Measurements from ENCODE around the gene SATB2.

The SATB2 gene

GRCh38 chr2:199325881-199326280 is 131.9 kb downstream of the SATB2 start:
- no peak for DNase-seq (ENCODE audit: low read depth)

- no peak for DNase-seq (ENCODE audit: low read depth)
Measured at GRCh38 chr2:199322151-199322550, 135.6 kb downstream of the SATB2 start.

- DNase-seq (ENCODE audit: low read depth) = no peak
Measured at GRCh38 chr2:199317646-199318045, 140.1 kb downstream of the SATB2 start.

GRCh38 chr2:199316851-199317250 is 140.9 kb downstream of the SATB2 start:
- no peak for DNase-seq (ENCODE audit: low read depth)

GRCh38 chr2:199315299-199316179 is 142.2 kb downstream of the SATB2 start:
- peak; percentile 59 for DNase-seq (ENCODE audit: low read depth)

GRCh38 chr2:199312931-199313330 is 144.8 kb downstream of the SATB2 start:
- DNase-seq (ENCODE audit: low read depth) = no peak

- no peak for DNase-seq (ENCODE audit: low read depth)
Measured at GRCh38 chr2:199310771-199311585, 146.8 kb downstream of the SATB2 start.

- DNase-seq (ENCODE audit: low read depth) = no peak
Measured at GRCh38 chr2:199309973-199310372, 147.8 kb downstream of the SATB2 start.

GRCh38 chr2:199309411-199309810 is 148.3 kb downstream of the SATB2 start:
- no peak for DNase-seq (ENCODE audit: low read depth)

GRCh38 chr2:199308567-199308966 is 149.2 kb downstream of the SATB2 start:
- no peak for DNase-seq (ENCODE audit: low read depth)

GRCh38 chr2:199307461-199307860 is 150.3 kb downstream of the SATB2 start:
- DNase-seq (ENCODE audit: low read depth) = peak; percentile 27

GRCh38 chr2:199306116-199306515 is 151.6 kb downstream of the SATB2 start:
- DNase-seq (ENCODE audit: low read depth) = no peak

- DNase-seq (ENCODE audit: low read depth) = peak; percentile 99
Measured at GRCh38 chr2:199303728-199304177, 154.0 kb downstream of the SATB2 start.

GRCh38 chr2:199302851-199303250 is 154.9 kb downstream of the SATB2 start:
- peak; percentile 72 for DNase-seq (ENCODE audit: low read depth)

- DNase-seq (ENCODE audit: low read depth) = no peak
Measured at GRCh38 chr2:199288424-199288823, 169.3 kb downstream of the SATB2 start.

- no peak for DNase-seq (ENCODE audit: low read depth)
Measured at GRCh38 chr2:199282309-199282708, 175.4 kb downstream of the SATB2 start.

GRCh38 chr2:199279146-199279545 is 178.6 kb downstream of the SATB2 start:
- DNase-seq (ENCODE audit: low read depth) = peak; percentile 15

GRCh38 chr2:199278099-199278498 is 179.6 kb downstream of the SATB2 start:
- DNase-seq (ENCODE audit: low read depth) = peak; percentile 54

- DNase-seq (ENCODE audit: low read depth) = peak; percentile 89
Measured at GRCh38 chr2:199273042-199273511, 184.7 kb downstream of the SATB2 start.

- no peak for DNase-seq (ENCODE audit: low read depth)
Measured at GRCh38 chr2:199261936-199262335, 195.8 kb downstream of the SATB2 start.

- DNase-seq (ENCODE audit: low read depth) = peak; percentile 84
Measured at GRCh38 chr2:199261239-199261638, 196.5 kb downstream of the SATB2 start.

- DNase-seq (ENCODE audit: low read depth) = no peak
Measured at GRCh38 chr2:199259671-199260070, 198.1 kb downstream of the SATB2 start.

GRCh38 chr2:199258291-199258690 is 199.4 kb downstream of the SATB2 start:
- peak; percentile 24 for DNase-seq (ENCODE audit: low read depth)

All from EH (cell line).